H54 (cell line): Measurements from ENCODE around the gene ARAP1.

Experiments
- DNase-seq: peaks from one replicate; pipeline ENCODE4 v3.0.0; 2011; ENCODE audit warnings: low spot score, mixed read lengths; ENCODE audit not compliant: insufficient read length
- FAIRE-seq: peaks from 3 replicates; lab custom pipeline; 2011; peaks lifted over from hg19 to GRCh38; lab: Jason Lieb, UNC
- POLR2A ChIP-seq: IDR thresholded peaks from 2 replicates; pipeline ENCODE4 v1.6.1; 2011; ENCODE audit warnings: low read depth, mild to moderate bottlenecking, low read length

The ARAP1 gene

DNA sequence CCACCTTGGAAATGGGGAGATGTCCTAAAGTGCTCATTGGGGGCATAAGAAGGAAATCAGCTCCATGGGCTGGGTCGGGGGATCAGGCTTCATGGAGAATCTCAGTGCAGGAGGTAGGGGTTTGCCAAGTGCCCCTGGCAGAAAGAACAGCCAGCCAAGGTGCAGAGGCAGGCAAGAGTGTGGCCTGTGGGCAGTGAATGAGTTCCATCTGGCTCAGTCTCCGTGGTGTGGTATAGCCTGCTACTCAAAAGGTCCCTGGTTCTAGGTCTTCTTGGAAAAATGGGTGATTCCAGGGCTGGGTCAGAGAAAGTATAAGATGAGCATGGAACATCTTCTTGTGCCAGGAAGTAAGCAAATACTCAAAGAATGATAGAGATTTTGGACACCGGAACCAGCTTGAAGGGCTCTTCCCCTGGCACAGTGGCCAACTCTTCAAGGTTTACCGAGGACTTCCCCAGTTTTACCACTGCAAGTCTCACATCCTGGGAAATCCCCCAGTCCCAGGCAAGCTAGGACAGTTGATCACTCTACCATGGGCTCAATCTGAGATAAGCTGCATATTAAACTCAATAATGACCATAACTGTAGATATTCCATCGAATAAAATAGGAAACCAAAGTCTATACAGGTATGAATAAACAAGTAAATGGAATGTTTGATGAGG is 10.6 kb upstream of the ARAP1 start:
- no peak for TF ChIP-seq POLR2A
- FAIRE-seq, result no peak
- no peak for DNase-seq

DNA sequence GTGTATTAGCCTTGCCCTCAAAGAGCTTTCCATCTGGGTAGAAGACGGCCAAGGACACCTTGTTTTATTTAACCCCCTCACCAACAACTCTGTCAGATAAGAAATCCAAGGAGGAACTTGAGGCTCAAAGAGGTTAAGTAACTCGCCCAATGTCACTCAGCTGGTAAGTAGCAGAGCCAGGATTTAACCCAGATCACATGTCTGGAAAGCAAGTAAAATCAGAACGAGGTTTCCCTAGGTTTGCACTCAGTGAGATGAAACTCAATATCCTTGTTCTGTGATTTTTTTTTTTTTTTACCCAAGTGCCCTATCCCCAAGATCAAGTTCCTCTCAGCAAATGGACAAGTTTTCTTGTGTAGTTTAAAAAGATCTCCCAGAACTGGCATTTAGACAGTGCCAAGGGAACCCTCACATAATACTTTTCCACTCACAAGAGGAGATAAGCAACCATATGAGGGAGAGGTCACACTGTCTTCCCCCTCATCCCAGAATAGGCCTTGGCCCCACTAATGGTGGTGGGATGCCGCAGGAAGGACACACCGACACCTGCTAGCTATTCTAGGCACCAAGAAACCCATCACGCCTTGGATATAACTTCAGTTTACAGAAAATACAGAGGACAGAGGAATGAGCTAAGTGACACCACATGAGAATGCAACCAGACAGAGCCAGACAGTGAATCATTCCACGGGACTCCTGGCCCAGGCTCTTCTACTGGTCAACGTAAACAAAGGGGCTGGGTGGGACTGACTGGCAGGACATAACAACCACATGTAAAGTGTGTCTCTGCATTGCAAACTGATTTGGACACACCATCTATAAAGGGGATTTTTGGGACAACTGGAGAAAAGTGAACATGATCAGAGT is 8.6 kb upstream of the ARAP1 start:
- TF ChIP-seq POLR2A, result no peak
- DNase-seq (no peak), FAIRE-seq (no peak)

DNA sequence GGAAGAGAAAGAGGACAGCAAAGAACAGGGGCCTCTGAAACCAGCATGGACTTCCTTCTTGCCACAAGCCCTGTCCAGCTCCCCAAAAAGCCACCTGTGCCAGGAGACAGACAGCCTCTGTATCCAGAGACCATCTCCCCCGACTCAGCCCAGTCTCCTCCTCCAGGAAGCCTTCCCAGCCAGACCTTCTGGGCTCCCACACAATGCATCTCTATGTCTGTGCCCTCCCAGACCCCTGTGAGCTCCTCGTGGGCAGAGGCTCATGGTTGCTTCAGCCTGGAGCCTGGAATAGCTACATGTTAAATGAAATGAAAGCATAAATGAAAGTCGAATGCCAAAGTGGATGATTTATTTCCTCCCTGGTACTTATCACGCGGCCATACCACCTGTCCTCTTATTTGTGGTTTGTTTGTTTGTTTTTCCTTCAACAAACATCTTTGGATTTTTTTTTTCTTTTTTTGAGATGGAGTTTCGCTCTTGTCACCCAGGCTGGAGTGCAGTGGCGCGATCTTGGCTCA is 7.3 kb upstream of the ARAP1 start:
- DNase-seq (no peak), FAIRE-seq (no peak)
- TF ChIP-seq POLR2A, result no peak

DNA sequence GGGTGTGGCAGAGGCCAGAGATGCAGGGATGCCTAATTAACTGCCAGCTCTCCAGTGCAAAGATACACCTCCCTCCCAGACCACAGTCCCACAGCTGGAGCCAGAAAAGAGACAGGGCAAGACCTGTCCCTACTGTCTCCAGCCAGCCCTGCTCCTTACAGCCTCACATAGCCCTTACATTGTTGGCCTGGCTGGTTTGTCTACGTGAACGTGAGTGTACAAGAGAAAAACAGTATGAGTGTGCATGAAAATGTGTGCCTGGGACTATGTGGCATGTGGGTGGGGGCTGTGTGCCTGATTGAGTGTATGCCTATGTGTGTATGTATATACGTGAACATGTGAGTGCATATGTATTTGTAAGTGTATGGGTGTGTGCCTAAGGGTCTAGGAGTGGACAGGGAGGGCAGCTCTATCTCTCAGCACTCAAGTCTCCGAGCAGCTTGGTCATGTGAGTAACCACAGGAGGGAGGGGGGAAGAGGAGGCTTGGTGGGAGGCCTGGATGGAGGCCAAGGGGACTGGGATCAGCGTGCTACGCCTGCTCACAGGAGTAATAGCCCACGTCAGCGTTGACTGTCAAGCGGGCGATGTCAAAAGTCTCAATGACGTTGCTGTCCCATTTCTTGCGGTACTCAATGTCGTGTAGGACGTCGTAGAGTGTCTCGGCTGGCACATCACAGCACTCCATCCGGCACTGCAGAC is 6.6 kb upstream of the ARAP1 start:
- no peak for FAIRE-seq
- no peak for TF ChIP-seq POLR2A
- DNase-seq, result no peak

DNA sequence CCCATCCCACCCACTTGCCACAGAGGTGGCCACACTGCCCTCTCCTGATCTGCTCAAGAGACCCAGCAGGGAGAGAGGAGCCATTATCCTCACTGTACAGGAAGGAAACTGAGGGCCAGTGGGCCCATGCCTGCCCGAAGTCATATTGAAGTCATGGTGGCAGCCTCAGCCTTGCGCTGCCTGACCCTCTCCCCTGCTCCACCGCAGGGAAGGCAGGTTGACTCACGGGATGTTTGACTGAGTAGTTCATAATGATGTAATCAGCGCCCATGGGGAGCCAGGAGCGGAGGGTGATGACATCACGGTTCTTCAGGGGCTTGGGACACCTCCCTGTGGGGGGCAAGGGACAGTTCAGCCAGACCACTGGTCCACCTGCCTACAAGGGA is 6.1 kb upstream of the ARAP1 start:
- DNase-seq, result peak; percentile 83
- no peak for FAIRE-seq
- TF ChIP-seq POLR2A, result no peak

DNA sequence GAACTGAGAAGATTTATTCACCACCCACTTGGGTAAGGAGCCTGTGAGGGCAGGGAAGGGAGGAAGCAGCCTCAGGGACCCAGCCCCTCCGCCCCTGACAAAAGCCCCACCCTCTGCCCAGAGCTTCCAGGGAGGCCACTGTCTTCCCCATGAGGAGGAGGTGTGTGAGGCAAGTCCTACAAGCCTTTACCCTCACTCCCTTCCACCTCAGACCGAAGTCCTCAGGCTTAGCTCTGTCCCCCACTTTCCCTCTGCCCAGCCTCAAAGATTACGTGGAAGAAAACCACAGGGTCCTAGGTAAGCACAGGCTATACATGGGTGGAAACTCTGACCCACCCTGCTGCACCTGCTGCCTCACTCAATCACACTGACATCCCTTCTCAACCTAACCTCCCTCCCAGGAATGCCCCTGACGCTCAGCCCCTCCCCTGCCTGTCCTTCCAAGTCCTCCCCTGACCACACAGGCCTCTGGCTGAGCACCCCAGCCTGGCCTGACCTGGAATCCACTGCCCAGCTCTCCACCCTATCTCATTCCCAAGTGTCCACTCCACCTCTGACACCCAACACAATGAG is 3.6 kb upstream of the ARAP1 start:
- no peak for FAIRE-seq
- TF ChIP-seq POLR2A, result no peak

DNA sequence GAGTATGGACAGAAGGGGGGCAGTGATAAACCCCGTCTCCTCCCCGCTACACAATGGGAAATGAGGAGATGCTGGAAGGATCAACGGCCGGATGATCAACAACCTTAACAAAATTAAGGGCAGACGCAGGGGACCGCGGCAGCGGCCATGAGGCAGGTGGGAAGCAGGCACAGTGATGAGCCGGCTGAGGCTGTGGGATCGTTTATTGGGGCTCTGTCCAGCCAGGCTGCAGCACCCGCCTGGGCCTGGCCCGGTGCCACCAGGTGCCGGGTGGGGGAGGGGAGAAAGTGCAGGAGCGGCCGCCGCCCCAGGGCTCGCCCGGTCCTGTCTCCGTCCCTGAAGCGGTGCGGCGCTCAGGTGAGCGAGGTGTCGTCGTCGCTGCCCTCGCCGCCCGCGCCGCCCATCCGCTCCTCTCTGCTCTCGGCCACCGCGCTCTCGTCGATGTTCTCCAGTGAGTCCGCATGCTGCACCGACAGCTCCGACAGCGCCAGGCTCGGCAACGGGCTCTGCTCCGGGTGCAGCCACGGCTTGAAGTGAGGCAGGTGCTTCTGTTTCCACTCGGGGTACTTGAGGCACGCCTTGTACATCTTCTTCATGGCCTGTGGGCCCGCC is 2.4 kb upstream of the ARAP1 start:
- no peak for TF ChIP-seq POLR2A
- FAIRE-seq (no peak), DNase-seq (no peak)

More for the DNA sequence above, 3.6 kb upstream of the ARAP1 start:
- DNase-seq, result no peak

DNA sequence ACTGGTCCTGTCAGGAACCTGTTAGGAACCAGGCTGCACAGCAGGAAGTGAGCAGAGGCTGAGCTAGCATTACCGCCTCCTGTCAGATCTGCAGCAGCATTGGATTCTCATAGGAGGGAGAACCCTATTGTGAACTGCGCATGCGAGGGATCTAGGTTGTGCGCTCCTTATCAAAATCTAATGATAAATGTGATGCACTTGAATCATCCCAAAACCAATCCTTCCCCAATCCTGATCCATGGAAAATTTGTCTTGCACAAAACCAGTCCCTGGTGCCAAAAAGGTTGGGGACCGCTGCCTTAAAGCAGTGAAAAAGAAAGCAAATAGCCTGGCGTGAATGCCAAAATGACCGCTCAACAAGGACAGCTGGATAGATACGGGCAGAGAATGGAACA is 1.9 kb upstream of the ARAP1 start:
- FAIRE-seq, result no peak
- no peak for TF ChIP-seq POLR2A
- DNase-seq, result no peak

DNA sequence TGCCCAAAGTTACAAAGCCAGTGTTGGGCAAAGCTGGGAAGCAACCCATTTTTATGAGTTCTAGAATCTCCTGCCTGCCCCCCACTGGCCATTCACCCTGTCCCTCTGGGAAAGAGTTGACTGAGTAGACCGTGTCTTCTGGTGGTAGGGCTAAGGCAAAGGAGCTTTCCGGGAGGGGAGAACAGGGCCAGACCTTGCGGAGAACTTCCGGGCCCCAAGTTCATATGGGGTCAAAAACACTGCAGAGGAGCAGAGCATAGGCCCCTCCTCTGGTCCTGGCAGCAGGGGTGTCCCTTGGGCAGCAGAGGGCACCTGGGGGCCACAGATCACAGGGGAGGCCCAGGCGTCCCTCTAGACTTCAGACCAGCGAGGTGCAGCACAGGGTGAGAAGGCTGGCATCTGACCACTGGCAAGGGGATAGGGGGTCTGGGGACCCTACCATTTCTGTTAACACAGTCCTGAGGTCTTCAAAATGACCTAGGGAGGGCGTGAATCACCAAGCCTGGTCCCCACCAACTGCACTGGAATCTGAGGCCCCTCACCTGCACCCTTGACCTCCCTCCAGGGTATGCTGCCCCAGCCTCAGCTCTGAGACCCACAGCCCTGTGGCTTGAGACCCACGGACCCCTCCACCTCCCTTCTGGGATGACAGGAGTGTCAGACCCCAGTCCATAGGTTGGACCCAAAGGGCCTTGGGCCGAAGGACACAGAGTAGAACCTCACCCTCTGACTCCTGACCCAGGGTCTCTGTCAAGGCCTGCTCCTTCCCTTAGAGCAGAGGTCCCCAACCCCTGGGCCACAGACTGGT is 1.3 kb upstream of the ARAP1 start:
- no peak for FAIRE-seq
- DNase-seq, result no peak
- TF ChIP-seq POLR2A, result no peak

DNA sequence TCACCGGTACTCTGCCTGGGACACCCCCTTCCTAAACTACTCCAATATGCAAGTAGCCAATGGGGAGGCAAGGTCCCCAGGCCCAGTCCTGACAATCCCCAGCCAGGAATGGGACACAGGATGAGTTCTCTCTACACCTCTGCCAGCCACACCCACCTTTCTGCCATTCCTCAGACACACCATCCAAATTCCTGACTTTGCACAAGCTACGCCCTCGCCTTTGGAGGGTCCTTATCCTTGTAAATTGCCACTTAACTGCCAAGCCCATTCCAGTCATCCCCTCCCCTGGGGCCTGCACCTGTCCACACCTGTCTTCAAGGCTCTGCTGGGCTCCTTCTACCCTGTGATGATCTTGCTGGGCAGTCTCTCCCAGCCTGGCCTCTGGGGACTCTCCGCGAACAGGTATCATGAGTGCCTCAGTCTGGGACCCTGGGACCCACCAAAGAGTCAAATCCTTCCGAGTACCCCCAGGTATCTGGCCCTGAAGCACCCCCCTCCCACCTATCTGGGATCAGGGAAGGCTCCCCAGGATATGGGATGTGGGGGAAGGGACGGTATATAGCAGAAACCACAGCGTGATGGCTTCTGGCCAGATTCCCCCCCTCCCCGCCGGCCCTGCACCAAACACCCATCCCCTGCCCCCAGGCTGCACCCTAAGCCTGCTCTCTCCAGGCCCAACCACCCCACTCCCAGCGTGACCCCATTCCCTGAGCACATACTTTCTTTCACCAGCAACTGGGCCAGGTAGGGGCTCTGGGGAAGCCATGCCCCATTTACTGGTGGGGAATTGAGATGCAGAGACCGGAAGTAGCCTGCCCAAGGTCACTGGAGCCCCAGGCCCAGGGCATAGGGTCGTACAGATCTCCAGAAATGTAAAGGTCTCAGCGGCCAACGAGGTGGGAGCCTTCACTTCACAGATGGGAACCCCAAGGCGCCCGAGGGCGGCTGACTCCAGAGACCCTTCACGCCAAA is 806 bp downstream of the ARAP1 start:
- FAIRE-seq (no peak), DNase-seq (no peak)
- no peak for TF ChIP-seq POLR2A

DNA sequence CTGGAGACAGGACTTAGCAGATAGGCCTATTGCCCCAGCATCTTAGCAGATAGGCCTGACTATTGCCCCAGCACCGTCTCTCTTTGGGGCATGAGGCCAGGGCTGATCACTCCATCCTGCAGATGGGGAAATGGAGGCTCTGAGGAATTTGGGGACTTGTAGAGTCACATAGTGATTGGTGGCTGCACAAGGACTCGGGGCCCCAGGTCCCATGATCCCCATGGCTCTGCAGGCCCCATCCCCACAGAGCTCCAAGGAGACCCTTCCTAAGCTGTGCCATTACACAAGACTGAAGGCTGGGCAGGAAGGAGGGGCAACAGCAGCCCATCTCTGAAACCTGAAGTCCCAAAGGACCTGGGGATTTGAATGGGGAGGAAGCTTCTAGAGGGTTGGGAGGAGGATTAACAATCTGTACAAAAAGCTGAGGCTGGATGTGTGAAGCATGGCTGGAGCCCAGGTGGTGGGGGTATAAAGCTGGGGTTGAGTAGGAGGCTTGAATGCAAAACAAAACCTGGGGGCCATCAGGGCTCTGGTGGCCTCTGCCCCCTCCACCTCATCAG is 1.6 kb downstream of the ARAP1 start:
- no peak for TF ChIP-seq POLR2A
- DNase-seq (no peak), FAIRE-seq (no peak)

DNA sequence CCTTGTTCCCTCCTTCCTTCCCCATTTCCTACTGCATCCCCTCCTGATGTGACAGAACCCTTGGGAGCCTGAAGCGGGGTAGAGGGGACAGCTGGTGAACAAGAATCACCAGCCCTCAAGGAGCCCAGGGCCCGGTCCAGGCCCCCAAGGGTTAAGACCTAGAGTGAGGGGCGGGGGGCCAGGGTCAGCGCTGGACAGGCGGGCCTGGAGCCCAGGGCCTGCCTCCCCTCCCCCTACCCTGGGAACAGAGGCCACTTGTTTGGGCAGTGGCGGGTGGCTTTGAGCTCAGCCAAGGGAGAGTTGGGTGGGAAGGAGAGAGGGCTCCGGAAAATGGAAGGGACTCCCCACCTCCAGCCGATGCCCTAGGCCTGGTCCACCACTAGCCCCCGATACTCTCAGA is 2.1 kb downstream of the ARAP1 start:
- no peak for DNase-seq
- TF ChIP-seq POLR2A, result no peak
- no peak for FAIRE-seq
